ENCODE results near the gene LRRTM2.
"Not testable (repeated sequence)": the region's sequence is repeated elsewhere in the genome, so short reads cannot be mapped to it uniquely, and the experiment has no call there.

LRRTM2 gene, protein sequence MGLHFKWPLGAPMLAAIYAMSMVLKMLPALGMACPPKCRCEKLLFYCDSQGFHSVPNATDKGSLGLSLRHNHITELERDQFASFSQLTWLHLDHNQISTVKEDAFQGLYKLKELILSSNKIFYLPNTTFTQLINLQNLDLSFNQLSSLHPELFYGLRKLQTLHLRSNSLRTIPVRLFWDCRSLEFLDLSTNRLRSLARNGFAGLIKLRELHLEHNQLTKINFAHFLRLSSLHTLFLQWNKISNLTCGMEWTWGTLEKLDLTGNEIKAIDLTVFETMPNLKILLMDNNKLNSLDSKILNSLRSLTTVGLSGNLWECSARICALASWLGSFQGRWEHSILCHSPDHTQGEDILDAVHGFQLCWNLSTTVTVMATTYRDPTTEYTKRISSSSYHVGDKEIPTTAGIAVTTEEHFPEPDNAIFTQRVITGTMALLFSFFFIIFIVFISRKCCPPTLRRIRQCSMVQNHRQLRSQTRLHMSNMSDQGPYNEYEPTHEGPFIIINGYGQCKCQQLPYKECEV

DNA sequence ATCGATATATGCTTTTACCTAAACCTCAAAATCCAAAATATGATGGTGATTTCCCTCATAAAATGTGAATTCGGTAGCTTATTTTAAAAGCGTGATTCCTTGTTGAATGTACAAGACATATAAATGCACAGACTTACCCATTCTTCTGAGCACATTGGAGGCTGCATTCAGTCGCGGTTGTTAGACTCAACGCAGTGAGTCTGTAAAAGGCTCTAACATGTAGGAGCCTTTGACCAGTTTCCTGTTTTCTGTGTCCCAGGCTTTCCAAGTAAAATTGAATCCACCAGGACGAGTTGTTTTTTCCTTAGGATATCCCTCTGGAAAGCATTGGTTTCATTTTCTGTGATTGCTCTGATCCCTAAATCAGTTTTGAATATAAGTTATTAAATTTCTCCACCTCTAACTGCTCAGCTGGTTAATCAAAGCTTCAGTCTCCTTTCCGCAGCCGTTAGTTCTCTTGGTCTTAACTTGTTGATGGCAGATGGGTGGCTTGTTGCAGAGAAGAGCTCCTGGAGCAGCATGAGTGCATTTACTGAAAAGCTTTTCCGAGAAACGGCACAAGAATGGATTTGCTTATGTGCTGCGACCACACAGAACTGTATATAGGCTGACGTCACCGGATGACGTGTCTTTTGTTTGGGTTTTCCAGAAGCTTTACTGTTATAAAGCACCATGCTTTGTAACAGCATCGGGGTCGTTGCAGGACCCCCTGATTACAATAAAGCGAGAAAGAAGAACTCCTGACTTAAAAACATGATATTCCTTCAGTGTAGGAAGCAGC, at the start of gene LRRTM2:
TSS of gene LRRTM2 (minus strand) at position 565 of the 781 bp plus-strand sequence. CDS start at position 141, 424 bp downstream.
- no peak for DNase-seq

DNA sequence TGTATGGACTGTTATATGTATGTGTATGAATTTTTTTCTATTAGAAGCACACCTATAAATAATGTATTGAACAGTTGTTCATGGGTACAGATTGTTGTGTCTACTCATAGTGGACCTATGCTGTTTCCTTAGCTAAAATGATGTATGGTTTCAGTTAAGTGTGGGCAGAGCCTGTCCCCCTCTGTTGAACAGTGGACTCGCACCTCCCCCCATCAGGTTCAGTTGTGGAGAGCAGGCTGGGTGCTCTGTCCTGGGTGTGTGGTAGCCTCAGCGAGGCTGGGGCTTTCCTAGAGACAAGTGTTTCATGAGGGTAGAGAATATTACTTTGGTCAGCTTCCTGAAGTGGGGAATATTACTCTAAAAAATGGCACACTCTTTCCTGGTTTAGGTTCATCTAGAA, 47.4 kb upstream of the LRRTM2 start:
- no peak for DNase-seq

DNA sequence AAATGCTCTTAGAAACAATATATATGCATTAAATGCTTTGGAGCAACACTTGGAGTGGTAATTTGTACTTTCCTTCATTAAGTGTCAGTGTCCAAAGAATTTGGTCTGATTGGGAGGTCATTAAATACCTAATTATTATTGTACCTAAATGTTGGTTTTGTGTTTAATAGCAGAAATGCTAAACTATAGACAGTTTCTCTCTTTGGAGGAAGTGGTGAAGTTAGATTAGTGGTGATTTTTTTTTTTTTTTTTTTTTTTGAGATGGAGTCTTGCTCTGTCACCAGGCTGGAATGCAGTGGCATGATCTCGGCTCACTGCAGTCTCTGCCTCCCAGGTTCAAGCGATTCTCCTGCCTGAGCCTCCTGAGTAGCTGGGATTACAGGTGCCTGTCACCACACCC, 46.2 kb upstream of the LRRTM2 start:
- DNase-seq, result not testable (repeated sequence)

DNA sequence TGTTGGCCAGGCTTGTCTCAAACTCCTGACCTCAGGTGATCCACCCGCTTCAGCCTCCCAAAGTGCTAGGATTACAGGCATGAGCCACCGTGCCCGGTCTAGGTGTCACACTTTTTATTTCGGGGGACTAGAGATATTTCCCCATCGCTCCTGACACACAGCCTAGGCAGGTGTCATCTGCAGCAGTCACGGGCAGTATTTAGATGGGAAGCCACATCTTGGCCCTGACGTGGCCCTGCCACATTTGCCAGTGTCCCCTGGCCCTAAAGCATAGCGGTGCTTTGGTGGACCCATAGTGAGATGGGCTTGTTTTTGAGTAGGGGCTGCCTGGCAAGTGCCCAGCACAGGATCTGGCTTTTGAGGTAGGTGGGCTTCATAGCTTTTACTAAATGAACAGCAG, 45.0 kb upstream of the LRRTM2 start:
- DNase-seq, result no peak

DNA sequence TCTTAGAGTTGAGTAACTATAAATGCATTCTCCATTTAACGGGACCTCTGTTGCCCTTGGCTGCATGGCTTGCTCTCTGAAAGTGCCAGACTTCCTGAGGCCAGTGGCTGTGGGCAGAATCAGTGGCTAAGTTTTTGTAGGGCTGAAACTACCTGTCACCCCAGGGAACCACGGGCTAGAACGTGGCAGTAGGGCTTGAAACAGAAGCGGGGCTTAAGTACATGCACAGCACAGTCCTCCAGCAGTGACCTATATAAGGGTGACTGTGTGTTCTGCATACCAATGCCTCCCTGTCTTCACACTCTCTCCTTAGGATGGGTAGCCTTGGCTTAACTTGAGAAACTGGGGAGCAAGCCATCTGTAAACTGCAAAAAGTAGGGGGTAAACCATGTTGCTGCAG, 43.6 kb upstream of the LRRTM2 start:
- no peak for DNase-seq

DNA sequence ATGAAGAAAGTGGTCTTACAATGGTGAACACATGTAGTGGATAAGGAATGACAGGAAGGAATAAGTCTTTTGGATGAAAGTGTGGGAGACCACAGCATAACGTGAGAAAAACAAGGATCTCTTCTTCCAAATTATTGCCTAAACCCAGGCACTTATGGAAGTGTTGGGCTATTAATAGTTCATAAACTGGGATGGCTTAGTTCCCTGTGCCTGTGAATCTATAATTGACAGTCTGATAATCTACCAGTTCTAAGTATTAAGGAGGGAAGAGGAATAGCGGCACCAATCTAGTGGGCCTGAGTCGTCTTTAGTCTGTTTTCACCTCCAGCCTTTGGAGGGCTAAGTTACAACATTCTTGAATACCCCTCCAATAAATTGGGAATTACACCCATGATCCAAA, 39.2 kb upstream of the LRRTM2 start:
- DNase-seq, result no peak

DNA sequence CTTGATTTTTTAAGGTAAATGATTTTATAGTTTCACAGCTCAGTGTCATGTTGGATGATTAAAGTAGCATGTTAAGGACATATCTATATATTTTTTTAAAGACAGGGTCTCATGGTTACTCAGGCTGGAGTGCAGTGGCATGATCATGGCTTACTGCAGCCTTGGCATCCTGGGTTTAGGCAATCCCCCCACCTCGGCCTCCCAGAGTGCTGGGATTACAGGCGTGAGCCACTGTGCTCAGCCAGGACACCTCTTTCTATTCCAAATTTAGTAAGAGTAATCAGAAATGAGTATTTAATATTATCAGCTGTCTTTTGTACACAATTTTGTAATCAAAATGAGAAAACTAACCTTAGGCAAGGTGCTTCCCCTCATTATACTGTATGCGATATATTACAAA, 38.6 kb upstream of the LRRTM2 start:
- DNase-seq, result no peak

DNA sequence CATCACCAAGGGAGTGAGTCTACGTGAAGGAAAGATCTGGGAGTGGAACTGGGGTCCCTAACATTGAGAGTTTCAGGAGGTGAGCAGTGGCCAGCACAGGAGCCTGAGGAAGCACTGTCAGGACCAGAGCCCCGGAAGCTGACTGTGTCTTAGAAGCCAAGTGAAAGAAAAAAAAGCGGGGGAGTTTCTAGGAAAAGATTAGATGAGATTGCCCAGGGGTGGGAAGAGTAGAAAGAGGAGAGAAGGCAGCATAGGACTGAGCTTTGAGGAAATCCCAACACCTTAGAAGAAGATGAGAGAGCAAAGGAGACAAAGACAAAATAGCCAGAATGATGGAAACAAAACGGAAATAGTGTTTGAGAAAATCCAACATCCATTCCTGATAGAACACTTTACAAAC, 37.0 kb upstream of the LRRTM2 start:
- DNase-seq, result no peak

DNA sequence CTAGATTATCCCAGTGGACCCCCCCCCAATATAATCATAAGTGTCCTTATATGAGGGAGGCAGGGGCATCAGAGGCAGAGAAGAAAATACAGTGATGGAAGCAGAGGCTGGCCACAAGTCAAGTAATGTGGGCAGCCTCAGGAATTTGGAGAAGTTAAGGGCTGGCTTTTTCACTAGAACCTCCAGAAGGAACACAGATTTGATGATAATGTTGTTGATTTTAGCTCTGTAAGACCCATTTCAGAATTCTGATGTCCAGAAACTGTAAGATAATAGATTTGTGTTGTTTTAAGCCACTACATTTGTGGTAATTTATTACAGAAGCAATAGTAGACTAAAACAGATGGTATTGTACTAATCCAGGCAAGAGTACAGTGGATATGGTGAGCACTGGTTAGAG, 36.3 kb upstream of the LRRTM2 start:
- DNase-seq, result no peak

DNA sequence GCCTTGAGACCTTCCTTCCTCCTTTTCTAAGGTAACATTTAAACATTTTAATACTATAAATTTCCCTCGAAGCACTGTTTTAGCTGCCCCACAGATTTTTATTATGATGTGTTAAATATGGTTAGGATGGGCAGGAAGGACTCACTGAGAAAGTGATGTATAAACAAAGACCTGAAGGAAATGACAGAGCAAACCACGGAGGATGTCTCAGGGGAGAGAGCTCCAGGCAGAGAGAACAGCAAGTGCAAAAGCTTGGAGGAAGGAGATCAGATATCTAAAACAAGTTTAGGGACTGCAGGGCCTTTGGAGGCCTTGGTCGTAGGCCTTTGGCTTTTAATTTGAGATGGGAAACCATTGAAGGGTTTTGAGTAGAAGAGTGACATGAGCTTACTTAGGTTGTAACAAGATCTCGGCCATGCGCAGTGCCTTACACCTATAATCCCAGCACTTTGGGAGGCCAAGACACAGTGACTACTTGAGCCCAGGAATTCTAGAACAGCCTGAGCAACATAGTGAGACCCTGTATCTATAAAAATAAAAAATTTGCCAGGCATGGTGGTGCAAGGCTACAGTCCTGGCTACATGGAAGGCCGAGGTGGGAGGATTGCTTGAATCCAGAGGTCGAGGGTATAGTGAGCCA, 35.5 kb upstream of the LRRTM2 start:
- DNase-seq, result no peak

DNA sequence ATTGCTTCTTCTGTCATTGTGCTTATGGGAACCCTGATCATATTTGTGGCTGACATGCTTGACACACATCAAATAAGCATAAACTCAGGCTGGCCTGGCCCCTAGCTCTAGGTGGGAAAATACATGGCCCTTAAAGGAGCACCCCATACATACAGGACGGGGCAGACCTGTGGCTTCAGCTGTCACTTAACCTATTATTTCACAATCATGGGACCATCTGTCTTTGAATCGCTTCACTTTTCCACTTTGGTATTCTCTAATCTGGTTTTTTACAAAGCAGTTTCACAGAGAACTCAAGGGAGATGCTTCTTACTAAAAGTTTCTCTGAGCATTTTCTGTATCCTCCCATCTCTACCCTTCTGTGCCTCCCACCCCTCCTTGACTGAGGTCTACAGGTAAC, 34.6 kb upstream of the LRRTM2 start:
- no peak for DNase-seq

DNA sequence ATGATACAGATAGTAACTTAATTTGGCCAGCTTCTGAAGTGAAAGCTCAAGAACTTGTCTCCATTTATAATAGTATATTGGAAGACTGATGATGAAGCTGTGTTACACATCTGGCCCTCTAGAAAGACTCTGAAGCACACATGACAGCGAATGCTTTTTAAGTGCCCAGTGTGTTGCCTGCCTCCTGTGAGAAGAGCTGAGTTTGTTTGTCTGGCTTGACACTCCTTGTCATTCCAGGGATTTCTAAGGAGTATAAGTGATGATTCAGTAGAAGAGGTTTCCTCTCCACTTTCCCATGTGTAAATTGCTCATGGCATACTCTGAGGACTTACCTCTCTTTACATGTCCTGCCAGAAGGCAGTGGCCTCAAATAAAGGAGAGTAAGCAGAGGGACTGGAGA, 30.4 kb upstream of the LRRTM2 start:
- no peak for DNase-seq

DNA sequence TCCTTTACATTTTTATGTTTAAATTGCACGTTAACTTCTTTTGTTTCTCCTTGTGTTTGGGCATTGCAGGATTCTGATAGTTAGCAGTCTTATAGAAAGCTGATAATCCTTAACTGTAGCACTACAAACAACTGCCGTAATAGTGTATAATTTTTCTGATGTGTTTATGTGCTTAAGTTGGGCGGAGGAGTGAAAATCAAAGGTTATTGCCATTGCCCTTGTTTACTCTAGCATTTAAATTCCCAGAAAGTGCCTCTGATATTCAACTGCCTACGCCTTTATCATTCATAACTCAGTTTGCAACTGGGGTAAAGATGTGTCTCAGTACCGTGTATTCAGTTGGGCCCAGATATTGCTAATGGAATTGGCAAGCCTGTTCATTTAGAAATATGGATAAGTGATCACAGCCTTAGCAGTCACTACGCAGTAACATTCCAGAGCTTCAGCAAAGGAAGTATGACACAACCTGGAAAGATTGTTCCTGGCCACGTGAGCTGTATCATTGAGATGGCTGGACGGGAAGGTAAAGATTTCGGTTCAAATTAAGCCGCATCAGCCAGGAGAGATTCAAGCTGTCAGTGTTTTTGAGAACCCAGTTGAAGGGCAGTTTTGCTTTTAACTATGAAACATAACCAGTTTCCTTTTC, 28.1 kb upstream of the LRRTM2 start:
- no peak for DNase-seq

DNA sequence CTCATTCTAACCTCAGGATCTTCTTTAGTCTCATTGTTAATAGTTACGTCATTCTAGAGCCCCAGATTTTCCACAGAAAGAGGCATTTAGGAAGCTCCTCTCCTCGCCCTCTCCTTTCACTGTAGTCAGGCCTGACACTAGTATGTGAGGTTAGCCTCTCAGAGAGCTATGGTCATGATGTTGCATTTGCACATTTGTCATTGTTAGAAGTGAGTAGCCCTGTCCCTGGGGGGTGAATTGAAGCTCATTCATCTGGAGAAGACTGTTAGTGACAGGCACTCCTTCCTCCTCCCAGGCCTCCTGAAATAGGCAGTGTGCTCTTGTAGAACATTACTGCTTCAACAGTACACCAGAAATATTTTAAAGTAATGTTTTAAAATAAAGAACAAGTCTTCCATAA, 26.6 kb upstream of the LRRTM2 start:
- DNase-seq, result no peak

DNA sequence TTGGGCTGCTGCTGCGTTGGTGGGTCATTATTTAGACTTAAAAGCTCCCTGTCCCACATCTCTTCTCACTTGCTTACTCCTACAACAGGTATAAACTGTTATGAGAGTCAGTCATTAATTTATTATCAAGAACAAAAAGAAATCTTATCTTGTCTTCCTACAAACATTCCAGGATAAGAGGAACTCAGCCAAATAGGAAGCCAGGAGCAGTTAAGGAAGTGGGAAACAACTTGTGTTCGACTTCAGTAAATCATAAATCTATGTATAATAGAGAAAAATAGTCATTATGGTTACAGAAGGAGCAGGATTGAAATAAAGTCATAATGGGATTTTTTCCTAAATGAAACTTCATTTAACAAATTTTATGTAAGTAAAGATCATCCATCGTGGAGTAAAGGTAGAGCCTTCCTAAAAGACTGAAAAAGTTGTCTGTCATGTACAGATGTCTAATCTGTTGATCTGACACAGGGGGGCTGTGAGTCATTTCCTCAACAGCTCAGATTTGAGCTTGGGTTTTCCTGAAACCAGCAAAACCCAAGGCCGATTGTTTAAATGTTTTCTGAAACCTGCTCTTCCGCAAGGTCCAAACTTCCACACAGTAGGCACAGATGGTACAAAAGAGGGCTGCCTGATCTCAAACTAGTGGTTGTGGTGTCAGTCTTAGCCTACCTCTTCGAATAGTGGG, 25.3 kb upstream of the LRRTM2 start:
- DNase-seq, result no peak

DNA sequence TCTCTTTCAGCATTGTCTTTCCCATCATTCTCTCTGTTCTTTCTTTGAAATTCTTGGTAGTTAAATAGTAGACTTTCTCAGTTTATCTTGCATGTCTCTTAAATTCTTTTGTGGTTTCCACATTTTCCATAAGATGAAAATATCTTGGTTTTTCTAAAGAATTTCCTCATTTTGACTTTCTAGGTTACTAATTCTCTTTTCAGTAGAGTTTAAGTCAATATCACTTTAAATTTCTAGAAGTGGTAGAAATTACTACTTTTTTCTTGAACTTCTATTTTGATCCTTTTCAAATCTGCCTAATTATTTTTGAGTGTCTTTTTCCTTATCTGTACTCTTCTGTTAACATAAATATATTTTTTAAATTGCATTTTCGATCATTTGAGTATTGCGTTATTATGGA, 23.6 kb upstream of the LRRTM2 start:
- no peak for DNase-seq

DNA sequence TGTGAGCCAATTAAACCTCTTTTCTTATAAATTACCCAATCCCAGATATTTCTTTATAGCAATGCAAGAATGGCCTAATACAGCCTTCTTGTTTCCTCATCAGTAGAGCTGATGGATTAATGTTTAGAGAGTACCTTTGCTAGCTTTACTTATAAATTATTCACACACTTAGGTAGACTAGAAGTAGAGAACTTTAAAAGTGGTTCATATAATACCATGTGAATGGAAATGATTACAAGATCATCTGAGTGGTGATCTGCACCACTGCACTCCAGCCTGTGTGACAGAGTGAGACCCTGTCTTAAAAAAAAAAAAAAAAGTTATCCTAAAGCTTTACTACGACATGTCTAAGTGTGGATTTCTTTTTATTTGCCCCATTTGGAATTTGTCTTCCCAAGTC, 23.2 kb upstream of the LRRTM2 start:
- DNase-seq, result no peak

DNA sequence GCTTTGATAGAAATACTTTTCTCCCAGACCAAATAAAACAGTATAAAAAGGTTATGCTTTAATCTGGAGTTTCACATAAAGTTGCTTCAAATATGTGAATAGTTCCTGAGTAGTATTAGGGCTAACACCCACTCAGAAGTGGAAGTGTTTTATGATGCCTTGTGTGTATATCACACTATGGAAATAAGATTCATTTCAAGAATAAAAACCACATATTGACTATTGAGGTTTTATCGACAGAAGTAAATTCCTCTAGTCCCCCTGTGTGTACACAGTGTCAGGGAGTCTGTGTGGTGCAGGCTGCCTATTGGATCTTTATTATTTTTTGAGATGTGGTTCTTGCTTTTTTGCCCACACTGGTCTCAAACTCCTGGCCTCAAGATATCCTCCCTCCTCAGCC, 20.8 kb upstream of the LRRTM2 start:
- no peak for DNase-seq

DNA sequence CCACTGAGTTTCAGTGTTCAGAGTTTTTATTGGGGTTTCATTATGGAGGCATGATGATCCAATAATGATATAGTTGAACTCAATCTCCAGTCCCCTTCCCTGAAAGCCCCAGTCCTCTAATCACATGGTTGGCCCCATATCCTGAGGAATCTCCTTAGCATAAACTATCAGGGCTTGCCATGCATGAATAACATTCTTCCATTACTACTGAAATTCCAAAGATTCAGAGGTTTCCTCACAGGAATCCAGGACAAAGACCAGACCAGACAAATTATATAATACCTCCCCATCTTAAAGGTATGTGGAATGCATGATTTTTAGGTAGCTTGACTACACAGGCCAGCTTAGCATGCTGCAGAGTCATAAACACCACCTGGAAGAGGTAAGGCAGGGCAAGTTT, 15.5 kb upstream of the LRRTM2 start:
- no peak for DNase-seq

DNA sequence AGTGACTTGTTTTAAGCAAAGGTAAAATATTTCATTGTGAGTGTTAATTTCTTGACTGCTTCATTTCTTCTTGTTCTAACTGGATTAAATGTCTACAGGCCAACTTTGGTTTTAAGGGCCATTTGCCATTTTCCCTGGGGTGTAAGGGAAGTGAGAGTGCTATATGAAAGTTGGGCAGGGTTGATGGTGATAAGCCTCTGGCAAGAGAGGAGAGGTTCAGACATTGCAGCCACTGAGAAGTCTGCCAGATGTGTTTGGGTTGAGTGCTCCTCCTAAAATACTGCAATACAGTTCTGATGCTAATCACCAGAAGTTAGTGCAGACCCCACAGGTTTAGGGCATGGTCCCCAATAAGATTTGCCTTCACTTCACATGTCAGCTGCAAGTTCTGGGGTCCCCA, 14.9 kb upstream of the LRRTM2 start:
- no peak for DNase-seq

DNA sequence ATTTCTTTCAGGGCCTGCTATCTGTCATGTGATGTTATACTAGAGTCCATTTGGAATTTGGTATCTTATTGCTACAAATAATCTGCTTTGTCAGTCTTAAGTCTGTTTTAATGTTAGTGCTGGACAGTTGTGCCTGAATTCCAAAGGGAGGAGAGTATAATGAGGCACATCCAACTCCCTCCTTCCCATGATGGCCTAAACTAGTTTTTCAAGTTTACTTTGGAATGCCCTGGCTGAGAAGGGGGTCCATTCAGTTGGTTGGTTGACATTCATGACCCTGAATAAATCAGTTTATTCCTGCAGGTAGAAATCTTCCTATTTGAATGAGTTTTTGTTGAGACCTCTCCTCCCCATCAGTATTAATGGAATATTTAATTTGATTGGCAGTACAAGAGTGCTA, 9.4 kb upstream of the LRRTM2 start:
- no peak for DNase-seq

DNA sequence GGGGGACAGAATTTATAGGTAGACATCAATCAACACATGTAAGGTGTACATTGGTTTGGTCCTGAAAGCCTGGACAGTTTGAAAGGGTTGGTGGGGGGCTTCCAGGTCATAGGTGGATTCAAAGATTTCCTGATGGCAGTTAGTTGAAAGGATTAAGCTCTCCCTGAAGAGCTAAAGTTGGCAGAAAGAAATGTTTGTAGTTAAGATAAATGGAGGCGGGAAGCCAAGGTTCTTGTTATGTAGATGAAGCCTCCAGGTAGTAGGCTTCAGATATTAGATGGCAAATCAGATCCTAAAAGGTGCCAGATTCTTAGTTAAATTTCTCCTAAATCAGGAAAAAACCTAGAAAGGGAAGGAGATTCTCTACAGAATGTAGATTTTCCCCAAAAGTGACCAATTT, 9.0 kb upstream of the LRRTM2 start:
- no peak for DNase-seq

DNA sequence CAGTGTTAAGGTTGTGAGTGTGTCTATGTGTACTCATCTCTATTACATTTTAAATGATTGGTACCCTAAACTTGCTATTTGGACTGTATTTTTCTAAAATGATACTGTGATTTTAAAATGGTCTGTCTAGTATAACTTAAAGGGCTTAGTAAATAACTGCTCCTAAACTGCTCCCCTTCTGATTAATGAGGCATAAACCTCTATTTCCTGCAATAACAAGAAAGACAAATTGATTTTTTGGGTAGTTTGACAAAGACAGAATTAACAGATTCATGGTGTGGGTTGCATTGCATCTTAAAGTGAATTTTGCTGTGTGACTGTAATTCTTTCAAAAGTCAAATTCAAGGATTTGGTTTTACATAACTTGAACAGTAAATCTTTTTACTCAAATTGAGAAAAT, 8.1 kb upstream of the LRRTM2 start:
- DNase-seq, result no peak

All from KG1 (cell line).